Small intestine (tissue), 7 donors: ENCODE data around the gene KPNB1. TPM values are rescaled to one million over a fixed set of nuclear protein-coding genes. Genes with fewer than 3 reads are reported as not detected.

Source experiments
- DNase-seq, 2 donors: peaks; one replicate each; pipeline versions ENCODE4 v3.0.0 to v3.0.0-alpha.2; 2013
- FAIRE-seq: peaks from 2 replicates; lab custom pipeline; 2012; peaks lifted over from hg19 to GRCh38; lab: Jason Lieb, UNC
- H3K27ac ChIP-seq, 3 donors: one replicate each; pipeline ENCODE4 v1.5.1; 2013; ENCODE audit warnings: low read length in 2 of 3, mild to moderate bottlenecking in 2 of 3, control low read depth in 1 of 3, inconsistent platforms in 1 of 3, low read depth in 1 of 3, moderate library complexity in 1 of 3
- H3K27me3 ChIP-seq, 3 donors: one replicate each; pipeline ENCODE4 v1.6.1; 2013; ENCODE audit warnings: low read length in 3 of 3, inconsistent platforms in 1 of 3; ENCODE audit not compliant: control insufficient read depth in 3 of 3, insufficient read depth in 3 of 3
- H3K36me3 ChIP-seq, 3 donors: one replicate each; pipeline ENCODE4 v1.6.1; 2013; ENCODE audit warnings: low read length in 3 of 3, inconsistent platforms in 1 of 3, low read depth in 1 of 3, mild to moderate bottlenecking in 1 of 3, moderate library complexity in 1 of 3; ENCODE audit not compliant: control insufficient read depth in 3 of 3, insufficient read depth in 2 of 3
- H3K4me1 ChIP-seq, 3 donors: one replicate each; pipeline ENCODE4 v1.6.1; 2013; ENCODE audit warnings: low read length in 2 of 3, inconsistent platforms in 1 of 3, low read depth in 1 of 3, mild to moderate bottlenecking in 1 of 3, moderate library complexity in 1 of 3; ENCODE audit not compliant: control insufficient read depth in 3 of 3, insufficient read depth in 2 of 3
- H3K4me3 ChIP-seq, 3 donors: one replicate each; pipeline ENCODE4 v1.5.1; 2013; ENCODE audit warnings: low read length in 3 of 3, control low read depth in 1 of 3, inconsistent platforms in 1 of 3, low read depth in 1 of 3, mild to moderate bottlenecking in 1 of 3, moderate library complexity in 1 of 3
- H3K9me3 ChIP-seq, 2 donors: one replicate each; pipeline ENCODE4 v1.6.1; 2013; ENCODE audit warnings: low read depth in 1 of 2, low read length in 1 of 2; ENCODE audit not compliant: control insufficient read depth in 2 of 2, insufficient read depth in 1 of 2
- WGBS, 3 donors: extraction: QIAGEN DNeasy Blood & Tissue Kit; methylation state at CpG; one replicate each; pipeline ENCODE4 v1.1.7; 2013; 5-methylcytosine and 5-hydroxymethylcytosine counted together
- polyA plus RNA-seq, 4 donors: library from polyadenylated mRNA; stranded (reverse) in 3 of 4; unstranded in 1 of 4; fragments of 200-250 nt in 3 of 4; fragments of 120-200 nt in 1 of 4; gene quantifications; one replicate each; pipeline versions ENCODE4 v1.2.1 to v1.2.3, GENCODE V29; 2013
- donor health status: healthy with polysubstance abuse.
- donor health status: control.
- donor health status: control.
- donor health status: Bipolar disorder and iron deficiency.
- donor health status: healthy.

KPNB1 gene
- polyA plus RNA-seq, 4 donors, result 25.9 to 160 (median 54.7) TPM

DNA sequence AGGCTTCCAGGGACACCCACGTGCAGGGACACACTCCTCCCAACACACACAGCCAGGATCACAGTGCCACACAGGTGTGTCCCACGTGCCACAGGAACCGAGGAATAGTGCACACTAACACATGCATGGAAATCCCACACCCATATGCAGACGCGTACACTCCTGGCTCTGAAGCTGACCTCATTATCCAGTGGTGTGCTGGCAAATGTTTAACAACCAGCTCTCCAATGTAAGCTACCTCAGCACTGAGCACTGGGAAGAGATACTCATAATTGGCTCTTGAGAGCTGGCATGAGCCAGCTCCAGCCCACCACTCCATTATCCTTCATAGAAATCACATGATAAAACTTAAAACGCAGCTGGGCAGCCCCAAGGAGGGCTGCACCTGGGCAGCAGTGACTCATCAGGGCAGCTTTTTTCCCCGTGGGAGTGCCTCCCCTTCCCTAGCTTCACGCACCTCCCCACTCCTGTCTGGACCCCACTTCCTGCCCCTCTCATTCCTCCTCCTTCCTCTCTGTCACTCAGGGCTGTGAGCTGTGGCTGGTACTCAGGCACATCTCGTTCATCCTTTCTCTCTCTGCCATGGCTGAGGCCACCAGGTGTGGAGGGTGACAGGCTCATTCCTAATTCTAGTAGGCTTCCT is 68.4 kb downstream of the KPNB1 start:
- 11 to 27% (median 16%) methylated on average over 9 of the region's 9 CpGs for WGBS, 3 donors
- Histone ChIP-seq H3K27me3 (peaks cover 0 to 68% (median 14%) of the 10 kb centered on the region in 3 donors), H3K4me1 (no peaks in the 10 kb centered on the region), H3K4me3 (no peak overlapping the region), H3K9me3 (peaks cover 0 to 8% of the 10 kb centered on the region in 2 donors), H3K36me3 (no peaks in the 10 kb centered on the region), H3K27ac (no peak overlapping the region)
- DNase-seq, result no peak
- FAIRE-seq, result no peak

DNA sequence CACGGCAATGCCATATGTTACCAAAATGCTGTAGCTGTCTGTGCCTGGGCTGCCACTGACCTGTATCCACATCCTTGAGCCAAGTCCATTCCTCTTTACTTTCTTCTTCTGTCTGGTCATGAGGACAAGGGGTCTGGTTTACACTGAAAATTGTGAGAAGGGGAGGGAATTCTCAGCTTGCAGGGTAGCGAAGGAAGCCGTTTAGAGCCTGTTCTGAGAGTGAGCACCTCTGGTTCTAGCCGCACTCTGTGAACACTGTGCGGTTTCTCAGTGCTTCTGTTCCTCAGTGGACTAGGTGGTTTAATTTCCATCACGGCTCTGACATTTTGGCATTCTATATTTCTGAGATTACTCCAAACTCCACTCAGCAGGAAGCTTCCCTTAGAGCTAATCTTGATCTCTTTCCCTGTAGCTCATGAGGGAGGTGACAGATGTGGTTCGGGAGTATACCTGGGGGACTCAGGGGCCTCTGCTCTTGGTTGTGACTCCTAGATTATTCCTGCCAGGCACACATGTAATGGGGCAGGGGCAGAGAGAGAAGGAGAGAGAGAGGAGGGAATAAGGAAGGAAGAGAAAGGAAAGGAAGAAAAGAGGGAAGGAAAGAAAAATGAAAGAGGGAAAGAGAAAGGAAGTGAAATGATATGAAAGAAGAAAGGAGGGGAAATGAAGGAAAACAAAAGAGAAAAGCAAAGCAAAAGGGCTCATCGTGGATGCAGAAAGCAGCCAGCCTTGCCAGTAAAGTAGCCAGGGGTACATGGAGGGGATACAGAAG is 69.1 kb downstream of the KPNB1 start:
- DNase-seq (no peak), FAIRE-seq (no peak)
- no peak overlapping the region for H3K27ac ChIP-seq
- WGBS, 3 donors, result 45 to 56% (median 50%) methylated on average over 8 of the region's 8 CpGs
- no peak overlapping the region for H3K4me3 ChIP-seq
- H3K4me1 ChIP-seq, result no peaks in the 10 kb centered on the region
- peaks cover 0 to 66% (median 14%) of the 10 kb centered on the region in 3 donors for H3K27me3 ChIP-seq
- H3K36me3 ChIP-seq, result no peaks in the 10 kb centered on the region
- peaks cover 0 to 8% of the 10 kb centered on the region in 2 donors for H3K9me3 ChIP-seq

DNA sequence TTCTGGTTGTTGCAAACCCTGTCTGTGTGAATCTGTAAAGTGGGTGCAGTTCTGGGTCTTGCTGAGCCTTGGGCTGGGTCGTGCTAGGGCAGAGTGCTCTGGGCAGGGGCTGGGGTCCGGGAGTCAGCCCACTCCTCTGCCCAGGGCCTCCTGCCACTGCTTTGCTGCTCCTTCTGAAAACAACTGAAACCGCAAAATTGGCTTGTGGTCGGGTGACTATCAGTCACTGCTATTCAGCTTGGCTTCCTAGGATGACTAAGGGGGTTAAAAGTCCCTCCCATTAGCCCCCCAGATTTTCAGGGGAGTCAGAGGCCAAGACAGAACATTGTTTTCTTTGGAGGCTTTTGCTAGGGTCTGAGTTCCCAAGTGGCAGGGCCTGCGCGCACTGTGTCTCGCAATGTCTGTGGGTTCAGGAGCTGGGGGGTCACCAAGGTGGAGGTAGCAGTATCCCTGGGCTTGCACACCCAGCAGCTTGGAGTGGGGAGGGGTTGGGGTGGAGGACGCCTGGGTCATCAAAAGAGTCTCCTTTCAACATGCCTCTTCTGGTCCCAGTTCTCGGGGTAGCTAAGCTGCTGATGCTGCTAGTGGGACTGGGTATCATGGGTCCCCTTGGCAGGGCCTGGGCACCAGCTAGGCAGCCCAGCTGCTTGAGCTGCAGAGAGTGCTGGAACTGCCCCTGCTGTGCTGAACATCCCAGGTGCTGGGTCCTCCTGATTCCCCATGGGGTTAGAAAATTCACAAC is 69.9 kb downstream of the KPNB1 start:
- Histone ChIP-seq H3K27ac (no peak overlapping the region), H3K4me1 (no peaks in the 10 kb centered on the region), H3K4me3 (no peak overlapping the region), H3K36me3 (no peaks in the 10 kb centered on the region), H3K27me3 (peaks cover 0 to 74% (median 14%) of the 10 kb centered on the region in 3 donors), H3K9me3 (peaks cover 0 to 8% of the 10 kb centered on the region in 2 donors)
- DNase-seq, result no peak
- no peak for FAIRE-seq
- WGBS, 3 donors, result 48 to 58% (median 56%) methylated on average over 9 of the region's 9 CpGs

DNA sequence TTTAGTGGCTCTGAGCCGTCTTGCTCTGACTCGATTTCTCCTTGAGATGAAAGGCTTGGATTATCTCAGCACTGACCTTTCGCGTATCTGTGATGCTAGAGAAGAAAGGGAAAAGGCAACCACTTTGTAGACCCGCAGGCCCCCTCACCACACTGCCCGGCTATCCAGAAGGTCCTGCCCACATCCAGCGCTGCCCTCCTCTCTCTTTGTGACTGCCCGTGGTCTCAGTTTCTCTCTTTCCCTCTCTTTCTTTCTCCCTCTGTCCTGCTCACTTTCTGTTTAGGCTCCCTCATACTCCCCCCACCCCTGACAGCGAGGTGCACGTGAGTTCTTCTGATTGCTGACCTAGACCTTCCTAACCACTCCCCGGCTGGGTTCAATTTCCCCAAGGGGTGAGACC is 70.5 kb downstream of the KPNB1 start:
- FAIRE-seq (no peak), DNase-seq (no peak)
- Histone ChIP-seq H3K27me3 (peaks cover 0 to 80% (median 14%) of the 10 kb centered on the region in 3 donors), H3K27ac (no peak overlapping the region), H3K9me3 (peaks cover 0 to 8% of the 10 kb centered on the region in 2 donors), H3K4me1 (no peaks in the 10 kb centered on the region), H3K36me3 (no peaks in the 10 kb centered on the region), H3K4me3 (no peak overlapping the region)
- WGBS, 3 donors, result 35 to 54% (median 46%) methylated on average over 11 of the region's 11 CpGs

DNA sequence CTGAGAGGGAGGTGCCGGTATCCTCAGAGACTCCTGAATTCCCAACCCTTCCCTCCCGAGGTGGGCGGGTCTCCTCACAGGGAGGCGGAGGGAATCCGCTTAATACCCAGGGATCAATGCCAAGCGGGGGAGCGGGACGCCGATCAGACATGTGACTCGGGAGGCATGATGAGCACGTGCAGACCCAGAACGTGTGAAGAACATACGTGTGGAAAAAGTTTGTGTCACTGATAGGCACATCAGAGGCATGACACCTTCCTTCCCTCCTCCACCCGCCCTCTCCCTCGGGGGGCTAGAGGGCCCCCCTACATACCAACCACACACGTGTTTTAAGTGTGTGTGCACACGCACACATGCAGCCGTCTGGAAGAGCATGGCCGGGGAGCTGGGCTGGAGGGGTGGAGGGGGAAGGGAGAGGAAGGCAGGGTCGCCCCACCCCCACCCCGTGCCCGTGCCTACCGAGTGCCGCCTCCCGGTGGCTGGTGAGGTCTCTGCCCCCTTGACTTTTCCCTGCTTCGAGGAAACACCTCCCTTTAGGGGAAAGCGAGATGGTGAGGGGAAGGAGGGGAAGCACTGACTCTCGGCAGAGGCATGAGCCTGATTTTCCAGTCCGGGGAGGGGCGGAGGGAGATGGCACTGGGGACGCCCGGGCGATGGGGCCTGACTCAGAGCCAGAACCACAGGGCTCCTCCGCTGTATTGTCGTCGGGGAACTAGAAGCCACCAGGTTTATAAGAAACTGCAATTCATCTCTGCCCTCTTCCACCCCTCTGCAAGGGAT is 71.2 kb downstream of the KPNB1 start:
- FAIRE-seq (no peak), DNase-seq (no peak)
- Histone ChIP-seq H3K4me3 (no peak overlapping the region), H3K27ac (no peak overlapping the region), H3K27me3 (peaks cover 0 to 76% (median 14%) of the 10 kb centered on the region in 3 donors), H3K4me1 (no peaks in the 10 kb centered on the region), H3K9me3 (peaks cover 0 to 8% of the 10 kb centered on the region in 2 donors), H3K36me3 (no peaks in the 10 kb centered on the region)
- WGBS, 3 donors, result 10 to 12% (median 11%) methylated on average over 36 of the region's 36 CpGs

DNA sequence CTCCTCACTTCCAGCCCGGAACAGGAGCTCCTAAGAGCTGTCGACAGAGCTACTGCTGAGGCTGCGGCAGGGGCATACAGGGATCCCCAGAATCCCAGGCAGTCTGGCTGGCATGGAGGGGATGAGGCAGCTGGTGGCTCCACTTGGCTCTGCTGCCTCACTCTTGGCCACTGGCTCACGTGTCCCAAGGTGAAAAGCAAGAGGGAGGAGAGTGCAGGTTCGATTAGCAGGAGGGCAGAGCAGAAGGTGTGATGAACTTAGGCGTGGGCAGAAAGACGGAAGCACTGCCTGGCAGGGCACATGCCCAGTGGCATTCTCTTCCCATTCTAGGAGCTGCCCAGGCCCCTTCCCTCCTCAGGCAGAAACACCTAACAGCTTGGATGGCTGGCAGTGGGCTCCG is 72.0 kb downstream of the KPNB1 start:
- Histone ChIP-seq H3K9me3 (peaks cover 0 to 8% of the 10 kb centered on the region in 2 donors), H3K4me3 (no peak overlapping the region), H3K4me1 (no peaks in the 10 kb centered on the region), H3K27me3 (peaks cover 0 to 72% (median 14%) of the 10 kb centered on the region in 3 donors), H3K27ac (no peak overlapping the region), H3K36me3 (no peaks in the 10 kb centered on the region)
- WGBS, 3 donors, result 25 to 43% (median 43%) methylated on average over 8 of the region's 8 CpGs
- DNase-seq (no peak), FAIRE-seq (no peak)

DNA sequence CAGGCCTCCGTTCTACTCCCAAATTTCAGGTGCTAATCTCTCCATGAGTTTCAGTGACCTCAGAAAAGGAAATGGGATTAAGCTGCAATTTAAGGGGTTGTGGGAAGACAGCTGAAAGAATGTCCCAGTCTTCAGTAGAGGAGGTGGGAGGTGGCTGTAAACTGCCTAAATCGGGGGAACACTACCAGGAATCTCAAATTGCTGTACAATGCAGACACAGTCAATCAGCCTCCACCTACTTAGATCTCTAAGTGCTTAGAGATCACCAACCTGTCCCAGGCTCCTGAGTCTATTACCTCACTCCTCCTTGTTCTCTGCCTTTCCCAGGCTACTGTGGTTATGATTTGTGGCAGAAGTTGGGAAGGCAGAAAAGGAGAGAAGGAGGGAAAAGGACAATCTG is 75.0 kb downstream of the KPNB1 start:
- Histone ChIP-seq H3K9me3 (peaks cover 0 to 8% of the 10 kb centered on the region in 2 donors), H3K36me3 (no peaks in the 10 kb centered on the region), H3K27ac (no peak overlapping the region), H3K4me1 (no peaks in the 10 kb centered on the region), H3K4me3 (no peak overlapping the region), H3K27me3 (peaks cover 0 to 69% (median 14%) of the 10 kb centered on the region in 3 donors)
- 76 to 83% (median 81%) methylated on average over 2 of the region's 2 CpGs for WGBS, 3 donors
- DNase-seq (no peak), FAIRE-seq (no peak)
